Measurements from ENCODE around the gene DSC2. TPM values are rescaled to one million over a fixed set of nuclear protein-coding genes. Genes with fewer than 3 reads are reported as not detected.
A peak's percentile ranks its signal among the peaks of the same experiment; 100 is the strongest.

The DSC2 gene
- total RNA-seq, 1 experiment from 2014 or later = 33.4 TPM

GRCh38 chr18:31043709-31044108, 58.5 kb downstream of the DSC2 start:
- POLR2A ChIA-PET = no interaction called here
- no peak for ATAC-seq
- peak overlapping the region in 1 of 2 experiments; percentile 61; a peak in 2 of 4 replicates for H3K4me3 ChIP-seq (replicated peaks in 1 of 2; ENCODE audit: low read depth in 1 of 2, low read length in 2 of 2)
- no peaks in the 10 kb centered on the region for H3K9me2 ChIP-seq (ENCODE audit: insufficient read depth)
- no peak overlapping the region for H3K27ac ChIP-seq (ENCODE audit: low read depth, low read length)
- no TSS peak for BruUV-seq (replicated peaks)
- RAD21 ChIA-PET (ENCODE audit: low non-redundant PET in 1 of 2, low total read pairs in 2 of 2, uncharacterized antibody in 2 of 2, unreplicated experiment in 2 of 2) = no interaction called here
- DNase-seq (ENCODE audit: low read depth, low spot score) = no peak
- peaks cover 0 to 53% of the 10 kb centered on the region in 2 experiments; a peak in 2 of 4 replicates for H3K4me1 ChIP-seq (ENCODE audit: control insufficient read depth in 1 of 2, insufficient read depth in 2 of 2, low read length in 2 of 2)
- intact Hi-C loops (cut with micrococcal nuclease) = no loop called here
- H4K20me1 ChIP-seq (ENCODE audit: insufficient read depth) = no peaks in the 10 kb centered on the region
- H3K79me2 ChIP-seq (ENCODE audit: insufficient read depth, low read length) = peaks cover 9% of the 10 kb centered on the region
- peak overlapping the region; percentile 76 for H3K4me2 ChIP-seq (ENCODE audit: low read length)
- no peaks in the 10 kb centered on the region for H3K9me3 ChIP-seq (ENCODE audit: control insufficient read depth in 1 of 2, insufficient read depth in 1 of 2, low read depth in 1 of 2, low read length in 2 of 2)
- CTCF ChIA-PET = no interaction called here
- peak overlapping the region; percentile 70; the same call in 1 of the 2 replicates for H3K9ac ChIP-seq (ENCODE audit: low read length)
- no peak for TF ChIP-seq ZFX (IDR thresholded peaks at IDR 0.05)
- TF ChIP-seq ZBTB33 (IDR thresholded peaks at IDR 0.05; ENCODE audit: extremely low read depth, insufficient replicate concordance, low read length) = no peak
- no peak for TF ChIP-seq POLR2AphosphoS5 (IDR thresholded peaks at IDR 0.05; ENCODE audit: low read depth, low read length)
- no peak for TF ChIP-seq POLR2A (IDR thresholded peaks at IDR 0.05; ENCODE audit: borderline replicate concordance, extremely low read depth, insufficient read depth, insufficient read length)
- TF ChIP-seq RAD21 (IDR thresholded peaks at IDR 0.05; ENCODE audit: low read depth) = no peak
- TF ChIP-seq CEBPB (IDR thresholded peaks at IDR 0.05; ENCODE audit: low read depth) = no peak
- TF ChIP-seq ZNF274 (IDR thresholded peaks at IDR 0.05; ENCODE audit: low read depth, low read length) = no peak
- TF ChIP-seq SP1 (IDR thresholded peaks at IDR 0.05; ENCODE audit: low read depth) = no peak
- TF ChIP-seq SRF (IDR thresholded peaks at IDR 0.05; ENCODE audit: low read depth) = no peak
- TF ChIP-seq FOSL1 (IDR thresholded peaks at IDR 0.05; ENCODE audit: low read depth) = no peak
- no peak for TF ChIP-seq CBX3 (IDR thresholded peaks at IDR 0.05; ENCODE audit: low read depth)
- no peak for TF ChIP-seq MAX (IDR thresholded peaks at IDR 0.05)
- no peak for TF ChIP-seq EGR1 (IDR thresholded peaks at IDR 0.05; ENCODE audit: low read depth)
- no peak for TF ChIP-seq JUND (IDR thresholded peaks at IDR 0.05)
- TF ChIP-seq, protein P1, sequence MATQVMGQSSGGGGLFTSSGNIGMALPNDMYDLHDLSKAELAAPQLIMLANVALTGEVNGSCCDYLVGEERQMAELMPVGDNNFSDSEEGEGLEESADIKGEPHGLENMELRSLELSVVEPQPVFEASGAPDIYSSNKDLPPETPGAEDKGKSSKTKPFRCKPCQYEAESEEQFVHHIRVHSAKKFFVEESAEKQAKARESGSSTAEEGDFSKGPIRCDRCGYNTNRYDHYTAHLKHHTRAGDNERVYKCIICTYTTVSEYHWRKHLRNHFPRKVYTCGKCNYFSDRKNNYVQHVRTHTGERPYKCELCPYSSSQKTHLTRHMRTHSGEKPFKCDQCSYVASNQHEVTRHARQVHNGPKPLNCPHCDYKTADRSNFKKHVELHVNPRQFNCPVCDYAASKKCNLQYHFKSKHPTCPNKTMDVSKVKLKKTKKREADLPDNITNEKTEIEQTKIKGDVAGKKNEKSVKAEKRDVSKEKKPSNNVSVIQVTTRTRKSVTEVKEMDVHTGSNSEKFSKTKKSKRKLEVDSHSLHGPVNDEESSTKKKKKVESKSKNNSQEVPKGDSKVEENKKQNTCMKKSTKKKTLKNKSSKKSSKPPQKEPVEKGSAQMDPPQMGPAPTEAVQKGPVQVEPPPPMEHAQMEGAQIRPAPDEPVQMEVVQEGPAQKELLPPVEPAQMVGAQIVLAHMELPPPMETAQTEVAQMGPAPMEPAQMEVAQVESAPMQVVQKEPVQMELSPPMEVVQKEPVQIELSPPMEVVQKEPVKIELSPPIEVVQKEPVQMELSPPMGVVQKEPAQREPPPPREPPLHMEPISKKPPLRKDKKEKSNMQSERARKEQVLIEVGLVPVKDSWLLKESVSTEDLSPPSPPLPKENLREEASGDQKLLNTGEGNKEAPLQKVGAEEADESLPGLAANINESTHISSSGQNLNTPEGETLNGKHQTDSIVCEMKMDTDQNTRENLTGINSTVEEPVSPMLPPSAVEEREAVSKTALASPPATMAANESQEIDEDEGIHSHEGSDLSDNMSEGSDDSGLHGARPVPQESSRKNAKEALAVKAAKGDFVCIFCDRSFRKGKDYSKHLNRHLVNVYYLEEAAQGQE (IDR thresholded peaks at IDR 0.05; ENCODE audit: low read depth) = no peak
- no peak for TF ChIP-seq ATF3 (IDR thresholded peaks at IDR 0.05)
- TF ChIP-seq, protein P2, sequence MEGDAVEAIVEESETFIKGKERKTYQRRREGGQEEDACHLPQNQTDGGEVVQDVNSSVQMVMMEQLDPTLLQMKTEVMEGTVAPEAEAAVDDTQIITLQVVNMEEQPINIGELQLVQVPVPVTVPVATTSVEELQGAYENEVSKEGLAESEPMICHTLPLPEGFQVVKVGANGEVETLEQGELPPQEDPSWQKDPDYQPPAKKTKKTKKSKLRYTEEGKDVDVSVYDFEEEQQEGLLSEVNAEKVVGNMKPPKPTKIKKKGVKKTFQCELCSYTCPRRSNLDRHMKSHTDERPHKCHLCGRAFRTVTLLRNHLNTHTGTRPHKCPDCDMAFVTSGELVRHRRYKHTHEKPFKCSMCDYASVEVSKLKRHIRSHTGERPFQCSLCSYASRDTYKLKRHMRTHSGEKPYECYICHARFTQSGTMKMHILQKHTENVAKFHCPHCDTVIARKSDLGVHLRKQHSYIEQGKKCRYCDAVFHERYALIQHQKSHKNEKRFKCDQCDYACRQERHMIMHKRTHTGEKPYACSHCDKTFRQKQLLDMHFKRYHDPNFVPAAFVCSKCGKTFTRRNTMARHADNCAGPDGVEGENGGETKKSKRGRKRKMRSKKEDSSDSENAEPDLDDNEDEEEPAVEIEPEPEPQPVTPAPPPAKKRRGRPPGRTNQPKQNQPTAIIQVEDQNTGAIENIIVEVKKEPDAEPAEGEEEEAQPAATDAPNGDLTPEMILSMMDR (IDR thresholded peaks at IDR 0.05 in 2 of 3, conservative IDR thresholded peaks at IDR 0.05 in 1 of 3; ENCODE audit: borderline replicate concordance in 1 of 3, insufficient read depth in 1 of 3, low read depth in 2 of 3, low read length in 2 of 3) = no peak
- no peak for TF ChIP-seq EZH2 (IDR thresholded peaks at IDR 0.05)
- TF ChIP-seq ELF1 (IDR thresholded peaks at IDR 0.05; ENCODE audit: borderline replicate concordance, low read depth) = no peak
- no peak for TF ChIP-seq SIN3A (IDR thresholded peaks at IDR 0.05; ENCODE audit: low read depth)
- H3K27me3 ChIP-seq (ENCODE audit: insufficient read depth, low read length) = no peaks in the 10 kb centered on the region
- no peaks in the 10 kb centered on the region for H3K36me3 ChIP-seq (ENCODE audit: control insufficient read depth in 1 of 2, insufficient read depth in 2 of 2, low read length in 2 of 2)
- no peak overlapping the region for H2AFZ ChIP-seq (ENCODE audit: low read depth, low read length, poor library complexity, severe bottlenecking)
